WERI-Rb-1 (cell line): ENCODE data around the gene NF1.

Experiments
- DNase-seq: peaks from one replicate; pipeline ENCODE4 v3.0.0-alpha.2; 2020
- H3K27ac ChIP-seq: fragments of 250-450 bp; sonication (Bioruptor Pico); 2 replicates; pipeline ENCODE4 v1.5.1; 2020; ENCODE audit warnings: mild to moderate bottlenecking, moderate library complexity
- H3K27me3 ChIP-seq: fragments of 250-450 bp; sonication (Bioruptor Pico); 2 replicates; pipeline ENCODE4 v1.5.1; 2021; ENCODE audit warnings: mild to moderate bottlenecking, low read depth, moderate library complexity; ENCODE audit not compliant: insufficient read depth, severe bottlenecking
- H3K36me3 ChIP-seq: fragments of 250-450 bp; sonication (Bioruptor Pico); 2 replicates; pipeline ENCODE4 v1.5.1; 2020; ENCODE audit warnings: mild to moderate bottlenecking, moderate library complexity
- H3K4me3 ChIP-seq: 2 replicates; pipeline ENCODE4 v1.5.1; 2011; ENCODE audit warnings: low read depth, mild to moderate bottlenecking, control low read depth, low read length
- H3K9me3 ChIP-seq: fragments of 250-450 bp; sonication (Bioruptor Pico); 2 replicates; pipeline ENCODE4 v1.5.1; 2021; ENCODE audit warnings: mild to moderate bottlenecking, moderate library complexity; ENCODE audit not compliant: severe bottlenecking
- TF ChIP-seq, protein P1 (sequence below): IDR thresholded peaks from 2 replicates; pipeline ENCODE4 v1.5.1; 2011; ENCODE audit warnings: low read depth, mild to moderate bottlenecking, control low read depth, inconsistent platforms, low read length

NF1 gene

DNA sequence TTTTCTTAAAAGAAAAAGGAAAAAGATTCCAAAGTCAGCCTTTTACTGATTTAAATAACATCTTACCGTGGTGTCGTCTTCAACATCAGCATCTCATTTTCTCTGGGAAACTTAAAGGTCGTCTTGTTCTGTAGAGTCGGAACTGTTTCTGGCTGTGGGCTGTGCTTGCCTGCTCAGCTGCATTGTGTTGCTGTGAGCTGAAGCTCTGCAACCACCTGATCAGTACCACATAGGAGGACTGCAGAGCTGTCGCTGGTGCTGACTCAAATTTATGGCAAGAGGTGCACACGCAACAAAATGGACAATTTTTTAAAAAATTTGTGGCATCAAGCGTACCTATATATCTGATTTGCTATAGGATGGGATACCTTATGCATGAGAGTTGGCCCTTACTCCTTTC is 202.3 kb downstream of the NF1 start, which contains the start of gene OMG:
Gene OMG (minus strand): TSS at position 150 of the 400 bp plus-strand sequence. CDS start 908 bp downstream, outside the sequence.
- TF ChIP-seq, protein P1, sequence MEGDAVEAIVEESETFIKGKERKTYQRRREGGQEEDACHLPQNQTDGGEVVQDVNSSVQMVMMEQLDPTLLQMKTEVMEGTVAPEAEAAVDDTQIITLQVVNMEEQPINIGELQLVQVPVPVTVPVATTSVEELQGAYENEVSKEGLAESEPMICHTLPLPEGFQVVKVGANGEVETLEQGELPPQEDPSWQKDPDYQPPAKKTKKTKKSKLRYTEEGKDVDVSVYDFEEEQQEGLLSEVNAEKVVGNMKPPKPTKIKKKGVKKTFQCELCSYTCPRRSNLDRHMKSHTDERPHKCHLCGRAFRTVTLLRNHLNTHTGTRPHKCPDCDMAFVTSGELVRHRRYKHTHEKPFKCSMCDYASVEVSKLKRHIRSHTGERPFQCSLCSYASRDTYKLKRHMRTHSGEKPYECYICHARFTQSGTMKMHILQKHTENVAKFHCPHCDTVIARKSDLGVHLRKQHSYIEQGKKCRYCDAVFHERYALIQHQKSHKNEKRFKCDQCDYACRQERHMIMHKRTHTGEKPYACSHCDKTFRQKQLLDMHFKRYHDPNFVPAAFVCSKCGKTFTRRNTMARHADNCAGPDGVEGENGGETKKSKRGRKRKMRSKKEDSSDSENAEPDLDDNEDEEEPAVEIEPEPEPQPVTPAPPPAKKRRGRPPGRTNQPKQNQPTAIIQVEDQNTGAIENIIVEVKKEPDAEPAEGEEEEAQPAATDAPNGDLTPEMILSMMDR, result no peak
- no peaks in the 10 kb centered on the region for H3K27me3 ChIP-seq
- DNase-seq, result no peak
- no peak within 1 kb of the TSS for H3K27ac ChIP-seq
- peaks cover under 1% of the 10 kb centered on the region for H3K36me3 ChIP-seq
- H3K4me3 ChIP-seq, result no peak within 1 kb of the TSS
- H3K9me3 ChIP-seq, result no peaks in the 10 kb centered on the region

DNA sequence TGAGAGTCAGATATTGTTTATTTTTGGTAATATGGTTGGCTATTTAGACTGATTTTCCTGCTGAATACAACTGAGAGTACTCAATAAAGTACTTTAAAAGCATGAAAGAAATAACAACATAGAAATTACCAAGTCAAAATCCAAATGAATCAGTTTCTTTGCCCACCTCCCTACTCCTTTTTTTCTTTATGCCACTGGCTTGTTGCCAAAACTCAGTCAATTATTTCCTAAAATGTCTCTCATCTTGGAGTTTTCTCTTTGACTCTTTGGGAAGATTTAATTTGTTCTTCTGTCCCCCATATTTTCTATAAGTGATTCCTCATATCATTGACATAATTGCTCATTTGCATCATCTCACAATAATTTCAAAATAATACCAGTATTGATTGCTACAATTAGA is 204.8 kb downstream of the NF1 start:
- TF ChIP-seq, protein P1, result no peak
- H3K9me3 ChIP-seq, result no peaks in the 10 kb centered on the region
- H3K4me3 ChIP-seq, result no peak overlapping the region
- no peak overlapping the region for H3K27ac ChIP-seq
- no peaks in the 10 kb centered on the region; the same call in 1 of the 2 replicates for H3K36me3 ChIP-seq
- DNase-seq, result no peak
- no peaks in the 10 kb centered on the region for H3K27me3 ChIP-seq

DNA sequence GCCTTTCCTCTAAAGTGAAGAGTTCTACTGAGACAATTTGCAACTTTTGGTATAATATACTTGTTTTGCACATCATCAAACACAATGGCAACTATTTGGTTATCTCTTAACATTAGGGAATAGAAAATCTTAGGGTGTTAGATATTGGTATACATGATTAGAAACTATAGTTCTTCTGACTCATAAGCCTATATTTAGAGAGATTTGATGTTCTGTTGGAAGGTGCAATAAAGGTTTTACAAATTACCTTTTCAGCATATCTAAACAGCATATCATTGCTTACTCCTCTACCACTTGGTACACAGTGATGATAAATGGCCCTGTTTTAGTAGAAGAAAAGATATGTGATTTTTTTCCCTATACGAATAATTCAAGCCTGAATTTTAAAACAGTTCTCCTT is 212.9 kb downstream of the NF1 start:
- TF ChIP-seq, protein P1, result no peak
- H3K27me3 ChIP-seq, result no peaks in the 10 kb centered on the region
- no peak overlapping the region for H3K4me3 ChIP-seq
- H3K27ac ChIP-seq, result no peak overlapping the region
- H3K9me3 ChIP-seq, result no peaks in the 10 kb centered on the region
- H3K36me3 ChIP-seq, result no peaks in the 10 kb centered on the region; the same call in 1 of the 2 replicates
- no peak for DNase-seq

DNA sequence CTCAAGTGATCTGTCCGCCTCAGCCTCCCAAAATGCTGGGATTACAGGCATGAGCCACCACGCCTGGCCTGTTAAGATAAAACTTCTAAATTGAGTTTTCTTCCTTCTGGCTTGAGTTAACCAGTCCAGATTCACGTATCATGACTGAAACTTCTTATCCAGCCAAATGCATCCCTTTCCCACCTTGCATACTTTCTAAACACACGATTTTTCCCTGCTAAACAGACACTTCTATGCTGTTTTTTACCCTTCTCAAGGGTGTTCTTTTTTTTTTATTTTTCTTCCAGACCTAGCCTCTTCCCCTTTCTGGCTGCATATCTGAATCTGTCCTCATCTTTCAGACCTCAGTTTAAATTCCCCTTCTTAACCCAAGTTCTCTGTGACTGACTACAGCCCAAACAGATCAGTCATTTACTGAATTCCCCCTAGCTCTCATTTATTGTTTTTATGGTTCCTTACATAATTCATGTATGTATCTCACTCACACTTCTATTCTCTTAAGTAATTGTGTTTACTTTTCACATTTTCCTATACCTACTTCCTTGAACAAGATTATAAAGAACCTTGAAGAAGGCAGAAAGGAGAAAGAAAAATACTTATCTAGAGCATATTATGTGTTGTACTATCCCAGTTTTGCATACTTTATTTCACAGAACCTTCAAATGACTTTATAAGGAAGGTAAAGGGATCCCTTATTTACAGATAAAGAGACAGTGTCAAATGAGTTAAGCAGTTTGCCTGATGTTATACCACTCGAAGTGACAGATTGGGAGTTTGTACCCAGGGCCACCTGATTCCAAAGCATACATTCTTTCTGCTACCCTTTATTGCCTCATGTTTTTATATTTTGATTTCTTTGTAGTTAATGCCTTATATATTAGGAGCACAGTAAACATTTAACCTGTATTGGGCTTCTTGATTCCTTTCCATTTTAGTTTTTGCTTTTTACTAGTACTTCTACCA is 213.9 kb downstream of the NF1 start:
- DNase-seq, result no peak
- H3K9me3 ChIP-seq, result no peaks in the 10 kb centered on the region
- no peak overlapping the region for H3K27ac ChIP-seq
- TF ChIP-seq, protein P1, result no peak
- H3K36me3 ChIP-seq, result no peaks in the 10 kb centered on the region; the same call in 1 of the 2 replicates
- no peaks in the 10 kb centered on the region for H3K27me3 ChIP-seq
- H3K4me3 ChIP-seq, result no peak overlapping the region

DNA sequence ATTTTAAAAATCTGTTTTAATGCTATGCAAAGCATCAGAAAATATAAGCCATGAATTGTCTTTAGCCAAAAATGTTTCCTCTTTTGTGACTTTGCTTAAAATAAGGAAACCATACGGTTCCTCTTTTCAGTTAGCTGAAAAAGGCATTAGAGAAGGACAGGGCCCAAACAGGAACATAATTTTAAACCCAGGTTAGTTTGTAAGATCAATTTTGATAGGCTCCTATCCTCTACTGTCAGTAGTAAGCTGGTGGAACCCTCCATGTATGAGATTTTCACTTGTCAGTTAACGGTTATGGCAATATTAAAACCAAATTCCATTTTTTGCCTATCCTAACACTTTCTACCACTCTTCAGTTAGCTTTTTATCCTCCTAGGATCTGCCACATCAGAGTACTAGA is 214.8 kb downstream of the NF1 start:
- TF ChIP-seq, protein P1, result no peak
- no peak for DNase-seq
- no peak overlapping the region for H3K27ac ChIP-seq
- H3K27me3 ChIP-seq, result no peaks in the 10 kb centered on the region
- H3K9me3 ChIP-seq, result no peaks in the 10 kb centered on the region
- H3K4me3 ChIP-seq, result no peak overlapping the region
- no peaks in the 10 kb centered on the region; the same call in 1 of the 2 replicates for H3K36me3 ChIP-seq
